Endodermal cell (in vitro differentiated cells): ENCODE results near the gene EP400. TPM values are rescaled to one million over a fixed set of nuclear protein-coding genes. Genes with fewer than 3 reads are reported as not detected.

Source experiments
- DNase-seq: peaks from one replicate; pipeline ENCODE4 v3.0.0-alpha.2; 2017
- H3K27ac ChIP-seq: 2 replicates; pipeline ENCODE4 v1.5.1; 2013; ENCODE audit warnings: mild to moderate bottlenecking, low read depth, low read length, moderate library complexity
- H3K27me3 ChIP-seq: 2 replicates; pipeline ENCODE4 v1.6.1; 2013; ENCODE audit warnings: mild to moderate bottlenecking, low read length, moderate library complexity; ENCODE audit not compliant: insufficient read depth, control insufficient read depth, poor library complexity, severe bottlenecking
- H3K36me3 ChIP-seq: 2 replicates; pipeline ENCODE4 v1.7.0; 2013; ENCODE audit warnings: mild to moderate bottlenecking, low read length, moderate library complexity; ENCODE audit not compliant: control insufficient read depth, insufficient read depth
- H3K4me1 ChIP-seq: one replicate; pipeline ENCODE4 v1.7.0; 2013; ENCODE audit warnings: low read length; ENCODE audit not compliant: control insufficient read depth, insufficient read depth
- H3K4me3 ChIP-seq: 2 replicates; pipeline ENCODE4 v1.5.1; 2013; ENCODE audit warnings: mild to moderate bottlenecking, low read length, moderate library complexity
- H3K9ac ChIP-seq: 2 replicates; pipeline ENCODE4 v1.6.1; 2013; ENCODE audit warnings: mild to moderate bottlenecking, low read length, moderate library complexity; ENCODE audit not compliant: poor library complexity, severe bottlenecking; ENCODE audit errors: extremely low read depth
- H3K9me3 ChIP-seq: 2 replicates; pipeline ENCODE4 v1.6.1; 2013; ENCODE audit warnings: mild to moderate bottlenecking, low read length, moderate library complexity; ENCODE audit not compliant: control insufficient read depth
- H3K27ac Mint-ChIP-seq: 2 replicates; pipeline ENCODE4 v1.8.0; 2020; ENCODE audit warnings: mixed read lengths
- H3K27me3 Mint-ChIP-seq: 2 replicates; pipeline ENCODE4 v1.8.0; 2021; ENCODE audit warnings: mild to moderate bottlenecking, mixed read lengths; ENCODE audit not compliant: insufficient read depth
- H3K36me3 Mint-ChIP-seq: 2 replicates; pipeline ENCODE4 v1.8.0; 2020; ENCODE audit warnings: low read depth, mixed read lengths
- H3K4me1 Mint-ChIP-seq: 2 replicates; pipeline ENCODE4 v1.8.0; 2020; ENCODE audit warnings: mixed read lengths
- H3K4me3 Mint-ChIP-seq: 2 replicates; pipeline ENCODE4 v1.8.0; 2020; ENCODE audit warnings: mild to moderate bottlenecking, moderate library complexity, mixed read lengths
- H3K9me3 Mint-ChIP-seq: 2 replicates; pipeline ENCODE4 v1.8.0; 2020; ENCODE audit warnings: mild to moderate bottlenecking, mixed read lengths
- CTCF ChIP-seq: fragments of 200-600 bp; sonication (generic); conservative IDR thresholded peaks from 2 replicates; pipeline ENCODE4 v1.5.0; 2021; ENCODE audit warnings: antibody characterized with exemption, mild to moderate bottlenecking
- WGBS, 2 experiments: methylation state at CpG; one replicate each; pipeline versions ENCODE4 v1.1.5 to v1.1.7; 2013; ENCODE audit warnings: missing lambda C conversion rate in 2 of 2, mixed read lengths in 1 of 2; ENCODE audit not compliant: insufficient coverage in 1 of 2, insufficient read length in 1 of 2; 5-methylcytosine and 5-hydroxymethylcytosine counted together
- total RNA-seq, 2 donors: library from RNA; stranded (reverse); fragmentation: NEBNext Ultra II Directional in 1 of 2; extraction: Animal tissue kit (Norgen Biotek cat#: 25700) in 1 of 2; gene quantifications; 2 replicates in 1 of 2; 3 replicates in 1 of 2; pipeline ENCODE4 v1.2.1, GENCODE V29; 2021

EP400 gene
- total RNA-seq, 2 donors from 2014 or later, result 64.7 to 78.3 TPM

GRCh38 chr12:132012919-132013568 lies 63.3 kb downstream of the EP400 start:
- 90 to 92% methylated on average over 18 to 20 of the region's 20 CpGs for WGBS, 2 experiments
- Mint-ChIP-seq H3K4me3 (no peak overlapping the region), H3K36me3 (peaks cover 76% of the 10 kb centered on the region), H3K4me1 (no peaks in the 10 kb centered on the region), H3K9me3 (no peaks in the 10 kb centered on the region), H3K27ac (peak overlapping the region; percentile 41), H3K27me3 (no peaks in the 10 kb centered on the region)
- Histone ChIP-seq H3K36me3 (peaks cover 86% of the 10 kb centered on the region), H3K9ac (no peak overlapping the region), H3K4me3 (no peak overlapping the region), H3K27me3 (no peaks in the 10 kb centered on the region), H3K4me1 (no peaks in the 10 kb centered on the region), H3K27ac (no peak overlapping the region), H3K9me3 (no peaks in the 10 kb centered on the region)
- DNase-seq, result no peak
- TF ChIP-seq CTCF, result no peak

GRCh38 chr12:132014092-132014914 lies 64.6 kb downstream of the EP400 start:
- peaks cover 89% of the 10 kb centered on the region for H3K36me3 ChIP-seq
- Mint-ChIP-seq H3K4me3 (no peak overlapping the region), H3K9me3 (no peaks in the 10 kb centered on the region)

GRCh38 chr12:132014915-132015280 lies 65.2 kb downstream of the EP400 start:
- peaks cover 90% of the 10 kb centered on the region for H3K36me3 ChIP-seq
- H3K27ac Mint-ChIP-seq, result peak overlapping the region; percentile 30
- H3K36me3 Mint-ChIP-seq, result peaks cover 82% of the 10 kb centered on the region

More at GRCh38 chr12:132014092-132014914, 64.6 kb downstream of the EP400 start:
- Histone ChIP-seq H3K4me3 (no peak overlapping the region), H3K9me3 (no peaks in the 10 kb centered on the region), H3K27ac (no peak overlapping the region), H3K9ac (no peak overlapping the region), H3K4me1 (no peaks in the 10 kb centered on the region), H3K27me3 (no peaks in the 10 kb centered on the region)
- Mint-ChIP-seq H3K27me3 (no peaks in the 10 kb centered on the region), H3K36me3 (peaks cover 80% of the 10 kb centered on the region), H3K4me1 (no peaks in the 10 kb centered on the region), H3K27ac (no peak overlapping the region)
- WGBS, 2 experiments, result 93 to 94% methylated on average over 13 to 19 of the region's 22 CpGs
- DNase-seq, result no peak
- TF ChIP-seq CTCF, result no peak

More at GRCh38 chr12:132014915-132015280, 65.2 kb downstream of the EP400 start:
- Histone ChIP-seq H3K4me1 (no peaks in the 10 kb centered on the region), H3K9me3 (no peaks in the 10 kb centered on the region), H3K27ac (no peak overlapping the region), H3K27me3 (no peaks in the 10 kb centered on the region), H3K9ac (no peak overlapping the region), H3K4me3 (no peak overlapping the region)
- H3K9me3 Mint-ChIP-seq, result no peaks in the 10 kb centered on the region
- no peak for DNase-seq
- 98 to 100% methylated on average over 3 to 7 of the region's 7 CpGs for WGBS, 2 experiments
- H3K4me3 Mint-ChIP-seq, result no peak overlapping the region
- H3K27me3 Mint-ChIP-seq, result no peaks in the 10 kb centered on the region
- TF ChIP-seq CTCF, result no peak
- H3K4me1 Mint-ChIP-seq, result no peaks in the 10 kb centered on the region
